Motor neuron (in vitro differentiated cells): ENCODE data around the gene MGAT5B. TPM values are rescaled to one million over a fixed set of nuclear protein-coding genes. Genes with fewer than 3 reads are reported as not detected.
A peak's percentile ranks its signal among the peaks of the same experiment; 100 is the strongest.

ENCODE experiments used
- ATAC-seq, 8 experiments: fragments of 200-7000 bp; cut with Tn5 transposase; replicated peaks in 6 of 8; 2 replicates each; pipeline ENCODE4 v1.8.0; 2021; ENCODE audit warnings: mild to moderate bottlenecking in 8 of 8, moderate library complexity in 8 of 8
- H3K27ac ChIP-seq, 2 donors: fragments of 250-450 bp; sonication (Bioruptor Pico); 2 replicates each; pipeline ENCODE4 v1.9.0; 2021; ENCODE audit warnings: antibody characterized with exemption in 2 of 2, mild to moderate bottlenecking in 2 of 2, moderate library complexity in 1 of 2
- H3K4me1 ChIP-seq, 2 donors: fragments of 250-450 bp; sonication (Bioruptor Pico); replicated peaks in 1 of 2; 2 replicates each; pipeline ENCODE4 v1.6.1; 2021; ENCODE audit warnings: antibody characterized with exemption in 2 of 2, mild to moderate bottlenecking in 2 of 2, moderate library complexity in 1 of 2
- H3K4me3 ChIP-seq, 5 donors: fragments of 250-450 bp; sonication (Bioruptor Pico); 2 replicates each; pipeline ENCODE4 v1.9.0; 2021; ENCODE audit warnings: antibody characterized with exemption in 5 of 5, mild to moderate bottlenecking in 5 of 5, moderate library complexity in 4 of 5
- WGBS, 10 experiments: fragments of 450-650 bp; shearing (Covaris generic); methylation state at CpG; one replicate each; pipeline ENCODE4 v1.0.0; 2022; 5-methylcytosine and 5-hydroxymethylcytosine counted together
- in situ Hi-C, 9 experiments: fragments of 400-800 bp; cut with MboI; loops; one replicate each; pipeline ENCODE4 v1.15.0; 2021; ENCODE audit warnings: low sequenced_read_pairs in 9 of 9, low pct_unique_long_range_greater_than_20kb in 2 of 9; ENCODE audit not compliant: unreplicated experiment in 9 of 9
- total RNA-seq, 8 experiments: library from RNA; unstranded; fragments of 300-600 nt; gene quantifications; 2 replicates each; pipeline versions ENCODE4 v1.2.3 to v1.2.4, GENCODE V29; 2022

Gene MGAT5B
- total RNA-seq, 8 experiments from 2014 or later = 1.3 to 19.6 (median 10.0) TPM

GRCh38 chr17:76901542-76902197, 33.5 kb downstream of the MGAT5B start:
- no peak overlapping the region for H3K27ac ChIP-seq
- no peak for ATAC-seq
- peaks cover 0 to 6% of the 10 kb centered on the region in 2 donors for H3K4me1 ChIP-seq
- WGBS, 10 experiments = 40 to 100% (median 80%) methylated on average over 1 to 6 of the region's 11 CpGs; no CpG with 5 or more reads in 1 of the 10 experiments
- no peak overlapping the region for H3K4me3 ChIP-seq
- in situ Hi-C loops = no loop called here

- H3K4me1 ChIP-seq = peaks cover 0 to 6% of the 10 kb centered on the region in 2 donors
- no peak overlapping the region for H3K27ac ChIP-seq
- in situ Hi-C loops = no loop called here
- H3K4me3 ChIP-seq = no peak overlapping the region
- WGBS, 10 experiments = 20 to 100% methylated on average over 1 to 3 of the region's 14 CpGs; no CpG with 5 or more reads in 8 of the 10 experiments
- ATAC-seq = no peak
These were observed 34.3 kb downstream of the MGAT5B start for GRCh38 chr17:76902476-76902875.

GRCh38 chr17:76903631-76904030, 35.4 kb downstream of the MGAT5B start:
- Histone ChIP-seq H3K4me3 (no peak overlapping the region), H3K4me1 (peaks cover 0 to 6% of the 10 kb centered on the region in 2 donors), H3K27ac (no peak overlapping the region)
- no peak for ATAC-seq
- WGBS, 10 experiments = no CpG with 5 or more reads among the region's 9 CpGs
- in situ Hi-C loops = no loop called here

GRCh38 chr17:76904116-76904515, 35.9 kb downstream of the MGAT5B start:
- peaks cover 0 to 6% of the 10 kb centered on the region in 2 donors for H3K4me1 ChIP-seq
- ATAC-seq = no peak
- in situ Hi-C loops = no loop called here
- no peak overlapping the region for H3K4me3 ChIP-seq
- no CpG with 5 or more reads among the region's 13 CpGs for WGBS, 10 experiments
- no peak overlapping the region for H3K27ac ChIP-seq

GRCh38 chr17:76905036-76905435, 36.8 kb downstream of the MGAT5B start:
- peaks cover 0 to 6% of the 10 kb centered on the region in 2 donors for H3K4me1 ChIP-seq
- WGBS, 10 experiments = 40 to 96% (median 86%) methylated on average over 1 to 4 of the region's 8 CpGs; no CpG with 5 or more reads in 7 of the 10 experiments
- no peak overlapping the region for H3K4me3 ChIP-seq
- no peak for ATAC-seq
- H3K27ac ChIP-seq = no peak overlapping the region
- in situ Hi-C loops = no loop called here

GRCh38 chr17:76905836-76906235, 37.6 kb downstream of the MGAT5B start:
- H3K4me3 ChIP-seq = no peak overlapping the region
- no peak for ATAC-seq
- H3K27ac ChIP-seq = no peak overlapping the region
- WGBS, 10 experiments = 33 to 80% (median 62%) methylated on average over 1 to 3 of the region's 17 CpGs; no CpG with 5 or more reads in 7 of the 10 experiments
- in situ Hi-C loops = no loop called here
- peaks cover 0 to 6% of the 10 kb centered on the region in 2 donors for H3K4me1 ChIP-seq

GRCh38 chr17:76906463-76906862, 38.3 kb downstream of the MGAT5B start:
- in situ Hi-C loops = no loop called here
- Histone ChIP-seq H3K27ac (no peak overlapping the region), H3K4me1 (peaks cover 0 to 5% of the 10 kb centered on the region in 2 donors), H3K4me3 (no peak overlapping the region)
- 20 to 100% (median 43%) methylated on average over 1 to 2 of the region's 6 CpGs; no CpG with 5 or more reads in 5 of the 10 experiments for WGBS, 10 experiments
- ATAC-seq = no peak

- in situ Hi-C loops = no loop called here
- Histone ChIP-seq H3K4me3 (no peak overlapping the region), H3K27ac (no peak overlapping the region), H3K4me1 (peaks cover 0 to 8% of the 10 kb centered on the region in 2 donors)
- WGBS, 10 experiments = 22 to 100% (median 89%) methylated on average over 1 to 3 of the region's 3 CpGs; no CpG with 5 or more reads in 2 of the 10 experiments
- ATAC-seq = no peak
These were observed 39.1 kb downstream of the MGAT5B start for GRCh38 chr17:76907352-76907751.

- peaks cover 0 to 10% of the 10 kb centered on the region in 2 donors for H3K4me1 ChIP-seq
- in situ Hi-C loops = no loop called here
- WGBS, 10 experiments = 0 to 93% (median 61%) methylated on average over 1 to 8 of the region's 13 CpGs; no CpG with 5 or more reads in 4 of the 10 experiments
- peak; percentile 41 to 90 (median 57) for ATAC-seq
- H3K4me3 ChIP-seq = no peak overlapping the region
- no peak overlapping the region for H3K27ac ChIP-seq
These were observed 42.0 kb downstream of the MGAT5B start for GRCh38 chr17:76909971-76910760.

GRCh38 chr17:76911299-76912017, 43.3 kb downstream of the MGAT5B start:
- in situ Hi-C loops = no loop called here
- WGBS, 10 experiments = 17 to 100% (median 31%) methylated on average over 1 to 2 of the region's 5 CpGs; no CpG with 5 or more reads in 5 of the 10 experiments
- peak in 3 of 8 experiments; percentile 39 to 42 (median 40) for ATAC-seq
- no peak overlapping the region for H3K4me3 ChIP-seq
- no peak overlapping the region for H3K27ac ChIP-seq
- H3K4me1 ChIP-seq = peaks cover 0 to 10% of the 10 kb centered on the region in 2 donors

- WGBS, 10 experiments = 50 to 98% (median 75%) methylated on average over 3 to 10 of the region's 28 CpGs; no CpG with 5 or more reads in 4 of the 10 experiments
- peak in 4 of 8 experiments; percentile 25 to 41 (median 31) for ATAC-seq
These were observed 44.4 kb downstream of the MGAT5B start for GRCh38 chr17:76912421-76913164.

GRCh38 chr17:76914937-76915336, 46.7 kb downstream of the MGAT5B start:
- in situ Hi-C loops = no loop called here

More at GRCh38 chr17:76912421-76913164, 44.4 kb downstream of the MGAT5B start:
- H3K4me1 ChIP-seq = peaks cover 0 to 10% of the 10 kb centered on the region in 2 donors
- H3K4me3 ChIP-seq = no peak overlapping the region
- H3K27ac ChIP-seq = no peak overlapping the region
- in situ Hi-C loops = no loop called here

More at GRCh38 chr17:76914937-76915336, 46.7 kb downstream of the MGAT5B start:
- no peak overlapping the region for H3K27ac ChIP-seq
- WGBS, 10 experiments = 46 to 97% (median 79%) methylated on average over 1 to 6 of the region's 6 CpGs; no CpG with 5 or more reads in 2 of the 10 experiments
- no peak overlapping the region for H3K4me3 ChIP-seq
- peaks cover 0 to 10% of the 10 kb centered on the region in 2 donors for H3K4me1 ChIP-seq
- no peak for ATAC-seq
